GM23338 (cell line): ENCODE data around the gene SLC20A1. TPM values are rescaled to one million over a fixed set of nuclear protein-coding genes. Genes with fewer than 3 reads are reported as not detected.

Experiments used
- ATAC-seq: fragments of 200-7000 bp; cut with Tn5 transposase; 3 replicates; pipeline ENCODE4 v1.9.1; 2020
- DNase-seq: peaks from one replicate; pipeline ENCODE4 v3.0.0-alpha.2; 2015; ENCODE audit warnings: low spot score
- H2AFZ ChIP-seq: fragments of 200-600 bp; sonication (generic); 2 replicates; pipeline ENCODE4 v1.8.0; 2016; ENCODE audit warnings: antibody characterized with exemption, mild to moderate bottlenecking, moderate library complexity
- H3F3A ChIP-seq: fragments of 200-600 bp; sonication (generic); replicated peaks from 2 replicates; pipeline ENCODE4 v1.8.0; 2017; ENCODE audit warnings: antibody characterized with exemption, mixed run types, low read depth
- H3K27ac ChIP-seq: fragments of 200-600 bp; sonication (generic); 2 replicates; pipeline ENCODE4 v1.6.1; 2016; ENCODE audit warnings: low read depth
- H3K27me3 ChIP-seq: fragments of 200-600 bp; sonication (generic); 2 replicates; pipeline ENCODE4 v1.8.0; 2016; ENCODE audit warnings: mild to moderate bottlenecking, mixed run types, moderate library complexity; ENCODE audit not compliant: insufficient read depth
- H3K36me3 ChIP-seq: fragments of 200-600 bp; sonication (generic); 2 replicates; pipeline ENCODE4 v1.8.0; 2016; ENCODE audit warnings: mild to moderate bottlenecking; ENCODE audit not compliant: insufficient read depth
- H3K4me1 ChIP-seq: fragments of 200-600 bp; sonication (generic); 2 replicates; pipeline ENCODE4 v1.8.0; 2016; ENCODE audit warnings: mild to moderate bottlenecking, moderate library complexity; ENCODE audit not compliant: insufficient read depth
- H3K4me2 ChIP-seq: fragments of 200-600 bp; sonication (generic); 2 replicates; pipeline ENCODE4 v1.7.1; 2017; ENCODE audit warnings: mixed run types
- H3K4me3 ChIP-seq: fragments of 200-600 bp; sonication (generic); 2 replicates; pipeline ENCODE4 v1.6.1; 2016; ENCODE audit warnings: mixed run types
- H3K79me2 ChIP-seq: fragments of 200-600 bp; sonication (generic); replicated peaks from 2 replicates; pipeline ENCODE4 v1.8.0; 2017; ENCODE audit warnings: mild to moderate bottlenecking; ENCODE audit not compliant: insufficient read depth
- H3K9me2 ChIP-seq: fragments of 200-600 bp; sonication (generic); 2 replicates; pipeline ENCODE4 v1.8.0; 2017; ENCODE audit not compliant: insufficient read depth
- H4K20me1 ChIP-seq: fragments of 200-600 bp; sonication (generic); replicated peaks from 2 replicates; pipeline ENCODE4 v1.8.0; 2017; ENCODE audit warnings: mild to moderate bottlenecking; ENCODE audit not compliant: insufficient read depth
- H3K27ac Mint-ChIP-seq: 2 replicates; pipeline ENCODE4 v1.8.0; 2020; ENCODE audit warnings: inconsistent platforms, mild to moderate bottlenecking, moderate library complexity, mixed read lengths
- H3K27me3 Mint-ChIP-seq: 3 replicates; pipeline ENCODE4 v1.8.0; 2022; ENCODE audit warnings: low read depth, mild to moderate bottlenecking, moderate library complexity, mixed read lengths, inconsistent platforms; ENCODE audit not compliant: insufficient read depth, poor library complexity
- H3K36me3 Mint-ChIP-seq: 3 replicates; pipeline ENCODE4 v1.8.0; 2021; ENCODE audit warnings: low read depth, mild to moderate bottlenecking, inconsistent platforms, moderate library complexity, mixed read lengths
- H3K4me1 Mint-ChIP-seq: 3 replicates; pipeline ENCODE4 v1.8.0; 2020; ENCODE audit warnings: mild to moderate bottlenecking, inconsistent platforms, mixed read lengths
- H3K4me3 Mint-ChIP-seq: 3 replicates; pipeline ENCODE4 v1.8.0; 2021; ENCODE audit warnings: moderate library complexity, mild to moderate bottlenecking, inconsistent platforms, mixed read lengths
- H3K9me3 Mint-ChIP-seq: 3 replicates; pipeline ENCODE4 v1.8.0; 2020; ENCODE audit warnings: moderate library complexity, mild to moderate bottlenecking, inconsistent platforms, mixed read lengths
- CREB1 ChIP-seq: fragments of 250-450 bp; sonication (Bioruptor Pico); IDR thresholded peaks from 2 replicates; pipeline ENCODE4 v1.5.0; 2020; ENCODE audit warnings: low read depth, mild to moderate bottlenecking, moderate library complexity
- CTCF ChIP-seq, 2 experiments: fragments of 200-600 bp in 1 of 2; sonication (generic) in 1 of 2; conservative IDR thresholded peaks; 2 replicates each; pipeline versions ENCODE4 v1.5.1 to v1.6.1; 2016 to 2017; ENCODE audit warnings: antibody characterized with exemption in 2 of 2, low read depth in 2 of 2, mild to moderate bottlenecking in 2 of 2, moderate library complexity in 1 of 2
- EZH2 ChIP-seq: fragments of 200-600 bp; sonication (generic); IDR thresholded peaks from one replicate; pipeline ENCODE4 v1.8.0; 2017; ENCODE audit warnings: antibody characterized with exemption, mild to moderate bottlenecking, low read depth; ENCODE audit not compliant: unreplicated experiment
- EZH2phosphoT487 ChIP-seq: fragments of 200-600 bp; sonication (generic); IDR thresholded peaks from one replicate; pipeline ENCODE4 v1.8.1; 2018; ENCODE audit warnings: antibody characterized with exemption; ENCODE audit not compliant: unreplicated experiment
- JUNB ChIP-seq: IDR thresholded peaks from one replicate; pipeline ENCODE4 v1.6.1; 2016; ENCODE audit warnings: antibody characterized with exemption; ENCODE audit not compliant: unreplicated experiment
- NANOG ChIP-seq: IDR thresholded peaks from 2 replicates; pipeline ENCODE4 v1.6.1; 2016; ENCODE audit warnings: antibody characterized with exemption, borderline replicate concordance
- REST ChIP-seq: IDR thresholded peaks from one replicate; pipeline ENCODE4 v1.6.1; 2018; ENCODE audit warnings: antibody characterized with exemption; ENCODE audit not compliant: unreplicated experiment
- STAT1 ChIP-seq: IDR thresholded peaks from one replicate; pipeline ENCODE4 v1.6.1; 2016; ENCODE audit warnings: antibody characterized with exemption; ENCODE audit not compliant: unreplicated experiment
- ZNF114 ChIP-seq: fragments of 250-450 bp; sonication (Bioruptor Pico); IDR thresholded peaks from 2 replicates; pipeline ENCODE4 v1.5.0; 2020; ENCODE audit warnings: mild to moderate bottlenecking, moderate library complexity
- ZNF331 ChIP-seq: fragments of 250-450 bp; sonication (Bioruptor Pico); IDR thresholded peaks from 2 replicates; pipeline ENCODE4 v1.5.0; 2020; ENCODE audit warnings: low read depth, mild to moderate bottlenecking, moderate library complexity
- ZNF462 ChIP-seq: fragments of 250-450 bp; sonication (Bioruptor Pico); IDR thresholded peaks from 2 replicates; pipeline ENCODE4 v1.5.0; 2020; ENCODE audit warnings: mild to moderate bottlenecking, moderate library complexity
- polyA plus RNA-seq: library from polyadenylated mRNA; unstranded; fragments of >200 nt; fragmentation: Nextera tagmentation; extraction: Ambion mirVana; gene quantifications from 2 replicates; pipeline ENCODE4 v1.2.1, GENCODE V29; 2016
- total RNA-seq: library from RNA; depleted of rRNA; stranded (reverse); fragments of >200 nt; shearing (Covaris generic); gene quantifications from 2 replicates; pipeline ENCODE4 v1.2.3, GENCODE V29; 2014

The SLC20A1 gene
- total and polyA plus RNA-seq, 2 experiments from 2014 or later = 52.9 to 84.3 TPM

- H3K27ac ChIP-seq = no peak overlapping the region; the same call in 1 of the 2 replicates
- TF ChIP-seq ZNF331 (no peak), JUNB (no peak), NANOG (no peak), EZH2 (no peak), ZNF114 (no peak), REST (no peak), EZH2phosphoT487 (no peak), CTCF (conservative IDR thresholded peaks at IDR 0.05; ENCODE audit: low read depth in 2 of 2) (no peak), ZNF462 (CRISPR knock-in tag) (no peak), CREB1 (CRISPR knock-in tag) (no peak), STAT1 (no peak)
- peaks cover 77% of the 10 kb centered on the region for H3K36me3 Mint-ChIP-seq
- H3K4me1 ChIP-seq = no peaks in the 10 kb centered on the region
- peaks cover 67% of the 10 kb centered on the region for H3K36me3 ChIP-seq
- 0 out of 2 replicates have a peak, but pooled peaks cover 5% of the 10 kb centered on the region for H3F3A ChIP-seq
- no peaks in the 10 kb centered on the region for H3K4me1 Mint-ChIP-seq
- H3K4me3 ChIP-seq = no peak overlapping the region
- H4K20me1 ChIP-seq = peaks cover 34% of the 10 kb centered on the region
- DNase-seq (no peak), ATAC-seq (no peak)
- no peak overlapping the region for H3K4me3 Mint-ChIP-seq
- H3K27me3 ChIP-seq = no peaks in the 10 kb centered on the region
- H3K4me2 ChIP-seq = no peak overlapping the region
- H2AFZ ChIP-seq = no peak overlapping the region
- H3K79me2 ChIP-seq = peaks cover 14% of the 10 kb centered on the region
- H3K9me3 Mint-ChIP-seq = no peaks in the 10 kb centered on the region
- H3K9me2 ChIP-seq = no peaks in the 10 kb centered on the region
- peak overlapping the region; percentile 41; the same call in 1 of the 2 replicates for H3K27ac Mint-ChIP-seq
- H3K27me3 Mint-ChIP-seq = peaks cover 2% of the 10 kb centered on the region
Measured at GRCh38 chr2:112661656-112662305, 16.0 kb downstream of the SLC20A1 start.
